PC-3 (cell line): ENCODE results near the gene TNFRSF9.
"Not testable (repeated sequence)": the region's sequence is repeated elsewhere in the genome, so short reads cannot be mapped to it uniquely, and the experiment has no call there.

Experiments used
- EZH2 ChIP-seq: fragments of 300-600 bp; sonication (generic); IDR thresholded peaks from one replicate; pipeline ENCODE4 v1.6.1; 2017; ENCODE audit warnings: antibody characterized with exemption, mild to moderate bottlenecking, low read length; ENCODE audit not compliant: unreplicated experiment
- EZH2phosphoT487 ChIP-seq: fragments of 300-600 bp; sonication (generic); IDR thresholded peaks from 2 replicates; pipeline ENCODE4 v1.6.1; 2018; ENCODE audit warnings: mild to moderate bottlenecking, antibody characterized with exemption, low read length, borderline replicate concordance
- TF ChIP-seq, protein P1 (sequence below): fragments of 300-600 bp; sonication (generic); conservative IDR thresholded peaks from 2 replicates; pipeline ENCODE4 v1.5.1; 2017; ENCODE audit warnings: antibody characterized with exemption, low read depth, mild to moderate bottlenecking, low read length

DNA sequence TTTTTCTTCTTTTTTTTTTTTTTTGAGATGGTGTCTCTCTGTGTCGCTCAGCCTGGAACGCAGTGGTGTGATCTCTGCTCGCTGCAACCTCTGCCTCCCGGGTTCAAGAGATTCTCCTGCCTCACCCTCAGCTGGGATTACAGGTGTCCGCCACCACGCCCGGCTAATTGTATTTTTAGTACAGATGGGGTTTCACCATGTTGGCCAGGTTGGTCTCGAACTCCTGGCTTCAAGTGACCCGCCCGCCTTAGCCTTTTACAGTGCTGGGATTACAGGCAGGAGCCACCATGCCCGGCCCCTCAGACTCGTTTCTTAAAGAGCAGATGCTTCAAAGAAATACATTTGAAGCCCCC, 22.7 kb upstream of the TNFRSF9 start:
- TF ChIP-seq, protein P1, sequence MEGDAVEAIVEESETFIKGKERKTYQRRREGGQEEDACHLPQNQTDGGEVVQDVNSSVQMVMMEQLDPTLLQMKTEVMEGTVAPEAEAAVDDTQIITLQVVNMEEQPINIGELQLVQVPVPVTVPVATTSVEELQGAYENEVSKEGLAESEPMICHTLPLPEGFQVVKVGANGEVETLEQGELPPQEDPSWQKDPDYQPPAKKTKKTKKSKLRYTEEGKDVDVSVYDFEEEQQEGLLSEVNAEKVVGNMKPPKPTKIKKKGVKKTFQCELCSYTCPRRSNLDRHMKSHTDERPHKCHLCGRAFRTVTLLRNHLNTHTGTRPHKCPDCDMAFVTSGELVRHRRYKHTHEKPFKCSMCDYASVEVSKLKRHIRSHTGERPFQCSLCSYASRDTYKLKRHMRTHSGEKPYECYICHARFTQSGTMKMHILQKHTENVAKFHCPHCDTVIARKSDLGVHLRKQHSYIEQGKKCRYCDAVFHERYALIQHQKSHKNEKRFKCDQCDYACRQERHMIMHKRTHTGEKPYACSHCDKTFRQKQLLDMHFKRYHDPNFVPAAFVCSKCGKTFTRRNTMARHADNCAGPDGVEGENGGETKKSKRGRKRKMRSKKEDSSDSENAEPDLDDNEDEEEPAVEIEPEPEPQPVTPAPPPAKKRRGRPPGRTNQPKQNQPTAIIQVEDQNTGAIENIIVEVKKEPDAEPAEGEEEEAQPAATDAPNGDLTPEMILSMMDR, result not testable (repeated sequence)
- TF ChIP-seq EZH2, EZH2phosphoT487: not testable (repeated sequence)
